Measurements from ENCODE around the gene SELENOK. TPM values are rescaled to one million over a fixed set of nuclear protein-coding genes. Genes with fewer than 3 reads are reported as not detected.

Gene SELENOK
- total RNA-seq, 1 donor from 2014 or later = 17.4 TPM

DNA sequence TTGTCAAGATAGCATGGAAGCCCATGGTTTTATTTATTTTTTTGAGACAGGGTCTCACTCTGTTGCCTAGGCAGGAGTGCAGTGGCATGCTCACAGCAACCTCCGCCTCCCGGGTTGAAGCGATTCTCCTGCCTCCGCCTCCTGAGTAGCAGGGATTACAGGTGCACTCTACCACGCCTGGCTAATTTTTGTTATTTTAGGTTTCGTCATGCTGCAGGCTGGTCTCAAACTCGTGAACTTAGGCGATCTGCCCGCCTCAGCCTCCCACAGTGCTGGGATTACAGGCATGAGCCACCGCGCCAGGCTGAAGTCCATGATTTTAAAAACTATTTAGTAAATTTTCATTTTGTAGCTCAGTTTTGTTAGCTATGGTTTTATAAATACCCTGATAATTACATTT lies 7.0 kb downstream of the SELENOK start:
- DNase-seq (ENCODE audit: low read depth) = no peak

DNA sequence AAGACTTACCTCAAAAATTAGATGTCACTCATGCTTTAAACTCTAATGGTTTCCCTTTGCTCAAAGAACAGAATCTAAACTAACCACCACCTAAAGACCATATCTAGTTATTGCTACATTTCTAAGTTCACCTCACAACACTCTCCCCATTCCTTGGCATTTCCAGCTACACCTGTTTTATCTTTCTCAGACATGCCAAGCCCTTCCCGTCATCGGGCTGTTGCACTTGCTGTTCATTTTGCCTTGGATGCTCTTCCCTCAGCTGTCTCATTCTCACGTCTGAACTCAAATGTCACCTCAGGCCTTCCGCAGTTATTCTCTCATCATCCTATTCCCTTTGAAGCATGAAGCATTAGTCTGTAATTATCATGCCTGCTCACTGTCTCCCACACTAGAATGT lies 8.7 kb downstream of the SELENOK start:
- DNase-seq (ENCODE audit: low read depth) = no peak

GRCh38 chr3:53881691-53882593 lies 9.7 kb downstream of the SELENOK start, which contains the start of gene ACTR8:
Gene ACTR8, minus strand, starts transcription at chr3:53882152. Its CDS starts 51 bp downstream, at chr3:53882101.
- peak; percentile 55 for DNase-seq (ENCODE audit: low read depth)

DNA sequence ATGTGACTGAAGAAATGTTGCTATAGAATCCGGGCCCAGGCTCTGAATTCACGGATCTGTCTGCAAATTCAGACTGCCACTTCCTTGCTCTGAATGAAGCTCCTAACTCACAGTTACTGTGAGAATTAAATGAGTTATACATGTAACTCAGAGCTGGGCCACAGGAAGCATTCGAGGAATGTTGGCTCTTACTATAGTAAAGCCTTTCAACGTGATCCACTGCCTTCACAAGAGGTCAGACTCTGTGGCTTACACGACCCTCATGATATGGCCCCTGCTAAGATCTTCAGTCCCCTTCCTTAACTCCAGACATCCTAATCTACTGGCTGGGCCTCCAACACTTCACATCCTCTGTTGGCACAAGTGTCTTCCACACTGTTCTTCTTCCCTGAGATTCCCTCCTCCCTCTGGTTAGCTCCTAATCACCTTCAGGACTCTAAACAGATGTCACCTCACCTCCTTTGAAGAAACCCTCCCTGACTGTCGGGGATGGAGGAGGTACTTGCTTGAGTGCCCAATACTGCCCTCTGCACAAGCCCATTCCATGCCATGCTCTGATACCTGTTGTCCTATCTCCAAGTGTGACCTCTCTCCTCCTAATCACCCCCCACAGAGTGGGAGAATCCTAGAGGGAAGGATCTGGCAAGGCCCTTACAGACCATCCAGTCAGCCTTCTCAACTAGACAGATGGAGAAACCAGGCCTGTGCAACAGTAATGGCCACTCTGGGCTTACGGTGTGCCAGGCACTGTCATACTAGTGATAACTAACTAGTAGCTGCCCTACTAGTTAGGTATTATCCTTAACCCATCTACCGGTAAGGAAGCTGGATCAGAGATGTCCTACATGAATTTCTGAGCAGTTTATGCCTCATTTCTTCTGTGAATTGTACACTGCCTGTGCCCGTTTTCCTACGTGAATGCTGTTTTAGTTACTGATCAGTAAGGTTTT lies 11.0 kb downstream of the SELENOK start:
- peak; percentile 50 for DNase-seq (ENCODE audit: low read depth)

DNA sequence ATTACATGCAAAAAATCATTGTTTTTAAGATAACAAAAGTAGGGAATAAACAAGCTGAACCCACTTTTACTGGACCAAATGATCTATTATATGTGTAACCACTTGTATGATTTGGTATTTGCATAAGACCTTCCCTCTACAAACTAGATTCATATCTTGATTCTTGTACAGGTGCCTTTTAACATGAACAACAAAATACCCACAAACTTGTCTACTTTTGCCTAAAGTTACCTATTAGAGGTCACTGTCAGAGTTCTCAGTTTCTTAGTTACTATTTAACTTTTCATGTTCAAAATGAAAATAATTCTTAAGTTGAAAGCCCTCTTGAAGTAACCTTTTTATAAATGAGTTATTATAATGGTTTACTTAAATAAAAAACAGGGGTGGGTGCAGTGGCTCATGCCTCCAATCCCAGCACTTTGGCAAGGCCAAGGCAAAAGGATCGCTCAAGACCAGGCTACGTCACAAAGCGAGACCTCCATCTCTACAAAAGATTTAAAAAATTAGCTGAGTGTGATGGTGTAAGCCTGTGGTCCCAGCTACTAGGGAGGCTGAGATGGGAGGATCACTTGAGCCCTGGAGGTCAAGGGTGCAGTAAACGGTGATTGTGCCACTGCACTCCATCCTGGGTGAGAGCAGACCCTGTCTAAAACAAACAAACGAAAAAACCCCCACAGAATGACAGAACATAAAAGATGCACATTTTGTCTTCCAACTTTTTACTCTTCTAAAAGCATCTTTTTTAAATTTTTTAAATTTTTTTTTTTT lies 25.7 kb downstream of the SELENOK start:
- no peak for DNase-seq (ENCODE audit: low read depth)

GRCh38 chr3:53863145-53863544 lies 28.5 kb downstream of the SELENOK start:
- DNase-seq (ENCODE audit: low read depth) = no peak

- DNase-seq (ENCODE audit: low read depth) = peak; percentile 54
Measured at GRCh38 chr3:53862241-53862640, 29.4 kb downstream of the SELENOK start.

DNA sequence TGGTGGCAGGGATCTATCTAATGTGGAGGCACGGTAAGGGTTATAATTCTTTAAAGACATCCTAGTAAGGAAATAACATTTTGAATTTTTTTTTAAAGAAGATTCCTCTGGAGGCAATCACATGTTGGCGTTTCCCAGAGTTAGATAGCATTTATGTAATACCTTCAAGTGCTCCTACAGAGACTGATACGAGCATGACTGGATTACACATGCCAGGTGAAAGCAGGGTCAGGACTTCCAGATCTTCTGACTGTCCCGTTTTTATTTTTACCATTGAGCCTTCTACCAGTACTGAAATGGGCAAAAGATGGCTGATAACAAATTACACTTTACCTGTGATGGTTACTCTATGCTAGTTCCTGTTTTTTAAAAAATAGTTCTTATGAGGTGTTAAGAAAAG lies 31.5 kb downstream of the SELENOK start:
- DNase-seq (ENCODE audit: low read depth) = no peak

DNA sequence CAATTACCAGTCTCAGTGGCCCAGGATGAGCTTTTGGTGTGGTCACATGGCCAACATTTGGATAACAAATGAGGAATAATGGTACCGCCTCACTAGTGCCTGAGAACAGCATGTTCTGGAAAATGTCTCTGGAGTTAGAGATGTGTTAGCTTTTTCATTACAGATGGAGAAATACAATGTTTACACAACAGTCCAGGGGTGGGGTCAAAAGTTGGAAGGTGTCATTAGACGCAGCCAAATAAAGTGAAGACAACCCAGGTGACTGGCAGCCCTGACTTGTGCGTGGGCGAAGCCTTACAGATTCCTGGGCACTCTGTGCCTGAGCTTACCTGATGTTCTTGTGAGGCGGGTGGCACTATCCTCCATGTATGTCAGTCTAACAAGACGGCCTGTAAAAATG lies 32.5 kb downstream of the SELENOK start:
- no peak for DNase-seq (ENCODE audit: low read depth)

- DNase-seq (ENCODE audit: low read depth) = peak; percentile 21
Measured at GRCh38 chr3:53858096-53858741, 33.4 kb downstream of the SELENOK start.

- DNase-seq (ENCODE audit: low read depth) = no peak
Measured at GRCh38 chr3:53856964-53857363, 34.7 kb downstream of the SELENOK start.

DNA sequence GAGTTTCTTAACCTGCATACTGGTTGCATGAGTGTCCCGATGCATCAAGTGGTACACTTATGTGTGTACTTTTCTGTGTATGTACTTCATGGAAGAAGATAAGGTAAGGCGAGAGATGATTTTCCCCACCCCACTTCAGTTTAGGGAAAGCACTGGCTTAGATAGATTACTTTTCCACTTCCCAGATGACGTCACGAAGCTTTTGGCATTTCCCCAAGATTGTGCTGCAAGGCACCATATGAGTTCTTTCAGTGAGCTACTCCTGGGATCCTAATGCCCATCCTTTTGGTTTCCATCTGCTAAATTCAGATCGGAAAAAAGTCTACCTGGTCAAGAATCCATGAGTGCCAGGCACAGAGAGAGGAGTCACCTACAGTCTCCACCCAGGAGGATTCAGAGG lies 40.8 kb downstream of the SELENOK start:
- no peak for DNase-seq (ENCODE audit: low read depth)

- no peak for DNase-seq (ENCODE audit: low read depth)
Measured at GRCh38 chr3:53849916-53850315, 41.7 kb downstream of the SELENOK start.

GRCh38 chr3:53846851-53847155 lies 44.9 kb downstream of the SELENOK start:
- DNase-seq (ENCODE audit: low read depth) = no peak

GRCh38 chr3:53846134-53846850 lies 45.4 kb downstream of the SELENOK start, which contains the start of the genes CHDH and IL17RB:
Gene CHDH, minus strand, starts transcription at chr3:53846419. Its CDS starts 22,411 bp downstream, at chr3:53824008.
Gene IL17RB, plus strand, starts transcription at chr3:53846568. Its CDS starts 21 bp downstream, at chr3:53846589.
- DNase-seq (ENCODE audit: low read depth) = no peak

DNA sequence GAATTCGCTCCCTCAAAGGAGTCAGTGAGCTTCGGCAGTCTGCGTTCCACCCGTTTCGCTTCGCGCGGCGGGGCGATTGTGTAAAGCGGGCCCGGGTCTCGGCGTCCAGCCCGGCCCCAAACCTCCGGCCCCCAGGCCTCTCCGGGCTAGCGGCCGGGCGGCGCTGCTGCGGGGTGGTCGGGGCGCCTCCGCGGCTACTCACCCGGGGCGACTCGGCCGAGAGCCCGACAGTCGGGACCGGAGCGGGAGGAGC lies 45.9 kb downstream of the SELENOK start:
- no peak for DNase-seq (ENCODE audit: low read depth)

DNA sequence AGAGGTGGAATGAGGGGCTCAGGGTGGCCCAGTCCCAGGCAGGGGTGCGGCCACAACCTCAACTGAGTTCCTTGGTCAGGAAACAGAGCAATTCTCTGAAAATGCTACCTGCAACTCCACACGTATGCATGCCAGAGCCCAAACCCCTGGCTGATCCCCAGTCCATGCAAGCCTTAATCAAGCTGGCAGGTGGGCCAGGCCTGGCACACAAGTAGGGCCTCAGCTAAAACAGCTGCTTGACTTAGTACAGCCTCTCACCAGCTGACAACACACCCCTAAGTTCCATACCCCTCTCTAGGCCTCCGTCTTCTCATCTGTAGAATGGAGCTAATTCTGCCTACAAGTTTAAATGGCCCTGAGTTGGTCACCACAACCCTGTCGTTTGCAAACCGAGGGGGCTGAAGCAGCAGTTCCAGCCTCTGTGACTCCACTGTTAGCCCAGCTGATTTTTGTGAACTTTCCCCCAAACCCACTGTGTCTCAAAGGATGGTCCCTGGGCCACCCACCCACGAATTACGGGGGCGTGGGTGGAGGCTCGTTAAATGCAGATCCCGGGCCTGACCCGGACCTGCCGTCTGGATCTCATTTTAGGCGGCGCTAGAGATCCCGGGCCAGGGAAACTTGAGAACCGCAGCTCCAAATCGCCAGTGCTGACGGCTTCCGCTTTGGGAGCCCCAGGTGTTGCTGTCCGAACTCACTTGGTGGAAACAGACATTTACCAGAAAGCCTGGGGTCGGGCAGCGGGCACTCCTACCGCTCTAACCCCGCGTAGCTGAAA lies 46.4 kb downstream of the SELENOK start:
- DNase-seq (ENCODE audit: low read depth) = peak; percentile 47

GRCh38 chr3:53844262-53845102 lies 47.2 kb downstream of the SELENOK start:
- DNase-seq (ENCODE audit: low read depth) = peak; percentile 48

Data from renal cortical epithelial cell (primary cell).